ENCODE results near the gene GPHN.
"Not testable (repeated sequence)": the region's sequence is repeated elsewhere in the genome, so short reads cannot be mapped to it uniquely, and the experiment has no call there.

Gene GPHN

GRCh38 chr14:67050896-67051295 lies 542.9 kb downstream of the GPHN start:
- DNase-seq (ENCODE audit: low read depth) = no peak

- no peak for DNase-seq (ENCODE audit: low read depth)
Measured at GRCh38 chr14:67056684-67057083, 548.7 kb downstream of the GPHN start.

- DNase-seq (ENCODE audit: low read depth) = no peak
Measured at GRCh38 chr14:67059596-67059995, 551.6 kb downstream of the GPHN start.

- no peak for DNase-seq (ENCODE audit: low read depth)
Measured at GRCh38 chr14:67060546-67060945, 552.6 kb downstream of the GPHN start.

GRCh38 chr14:67067070-67067814 lies 559.3 kb downstream of the GPHN start:
- DNase-seq (ENCODE audit: low read depth) = not testable (repeated sequence)

- DNase-seq (ENCODE audit: low read depth) = no peak
Measured at GRCh38 chr14:67068251-67068650, 560.3 kb downstream of the GPHN start.

GRCh38 chr14:67071506-67071905 lies 563.6 kb downstream of the GPHN start:
- no peak for DNase-seq (ENCODE audit: low read depth)

- no peak for DNase-seq (ENCODE audit: low read depth)
Measured at GRCh38 chr14:67077921-67078320, 570.0 kb downstream of the GPHN start.

- no peak for DNase-seq (ENCODE audit: low read depth)
Measured at GRCh38 chr14:67079846-67080245, 571.9 kb downstream of the GPHN start.

- no peak for DNase-seq (ENCODE audit: low read depth)
Measured at GRCh38 chr14:67108230-67108629, 600.3 kb downstream of the GPHN start.

GRCh38 chr14:67111022-67111421 lies 603.1 kb downstream of the GPHN start:
- DNase-seq (ENCODE audit: low read depth) = no peak

- no peak for DNase-seq (ENCODE audit: low read depth)
Measured at GRCh38 chr14:67112344-67112743, 604.4 kb downstream of the GPHN start.

GRCh38 chr14:67127174-67127573 lies 619.2 kb downstream of the GPHN start:
- no peak for DNase-seq (ENCODE audit: low read depth)

GRCh38 chr14:67129768-67130167 lies 621.8 kb downstream of the GPHN start:
- DNase-seq (ENCODE audit: low read depth) = no peak

GRCh38 chr14:67131691-67132090 lies 623.7 kb downstream of the GPHN start:
- DNase-seq (ENCODE audit: low read depth) = no peak

GRCh38 chr14:67133144-67133543 lies 625.2 kb downstream of the GPHN start:
- no peak for DNase-seq (ENCODE audit: low read depth)

- DNase-seq (ENCODE audit: low read depth) = no peak
Measured at GRCh38 chr14:67133595-67134441, 625.9 kb downstream of the GPHN start.

GRCh38 chr14:67137744-67138371 lies 629.9 kb downstream of the GPHN start:
- no peak for DNase-seq (ENCODE audit: low read depth)

- no peak for DNase-seq (ENCODE audit: low read depth)
Measured at GRCh38 chr14:67140556-67140955, 632.6 kb downstream of the GPHN start.

- DNase-seq (ENCODE audit: low read depth) = no peak
Measured at GRCh38 chr14:67141146-67141900, 633.4 kb downstream of the GPHN start.

- DNase-seq (ENCODE audit: low read depth) = no peak
Measured at GRCh38 chr14:67151082-67151666, 643.2 kb downstream of the GPHN start.

GRCh38 chr14:67158566-67158965 lies 650.6 kb downstream of the GPHN start:
- DNase-seq (ENCODE audit: low read depth) = no peak

Measured in T follicular helper cell (primary cell).